Hepatocyte (in vitro differentiated cells): ENCODE data around the gene PKNOX2. TPM values are rescaled to one million over a fixed set of nuclear protein-coding genes. Genes with fewer than 3 reads are reported as not detected.

Experiments
- DNase-seq: peaks from one replicate; pipeline ENCODE4 v3.0.0-alpha.2; 2016; ENCODE audit warnings: low spot score
- H2AFZ ChIP-seq: fragments of 200-600 bp; sonication (generic); 2 replicates; pipeline ENCODE4 v1.6.0; 2016; ENCODE audit warnings: antibody characterized with exemption, mild to moderate bottlenecking
- H3K27ac ChIP-seq: fragments of 200-600 bp; sonication (generic); 2 replicates; pipeline ENCODE4 v1.5.1; 2016; ENCODE audit warnings: mild to moderate bottlenecking
- H3K27me3 ChIP-seq: fragments of 200-600 bp; sonication (generic); 2 replicates; pipeline ENCODE4 v1.6.1; 2016
- H3K36me3 ChIP-seq: fragments of 200-600 bp; sonication (generic); replicated peaks from 2 replicates; pipeline ENCODE4 v1.5.1; 2016; ENCODE audit warnings: low read depth; ENCODE audit not compliant: insufficient read depth
- H3K4me1 ChIP-seq: fragments of 200-600 bp; sonication (generic); 2 replicates; pipeline ENCODE4 v1.5.1; 2016; ENCODE audit warnings: mild to moderate bottlenecking, moderate library complexity; ENCODE audit not compliant: insufficient read depth
- H3K4me2 ChIP-seq: fragments of 200-600 bp; sonication (generic); 2 replicates; pipeline ENCODE4 v1.6.0; 2016
- H3K4me3 ChIP-seq: fragments of 200-600 bp; sonication (generic); 2 replicates; pipeline ENCODE4 v1.5.1; 2016; ENCODE audit warnings: mild to moderate bottlenecking
- H3K79me2 ChIP-seq: fragments of 200-600 bp; sonication (generic); 2 replicates; pipeline ENCODE4 v1.6.0; 2017; ENCODE audit warnings: mild to moderate bottlenecking
- H3K9me2 ChIP-seq: fragments of 200-600 bp; sonication (generic); replicated peaks from 2 replicates; pipeline ENCODE4 v1.6.0; 2017; ENCODE audit warnings: mild to moderate bottlenecking; ENCODE audit not compliant: insufficient read depth
- H3K9me3 ChIP-seq: fragments of 200-600 bp; sonication (generic); 2 replicates; pipeline ENCODE4 v1.5.1; 2016; ENCODE audit warnings: low read depth, mild to moderate bottlenecking
- H4K20me1 ChIP-seq: fragments of 200-600 bp; sonication (generic); 2 replicates; pipeline ENCODE4 v1.6.0; 2016; ENCODE audit warnings: mild to moderate bottlenecking; ENCODE audit not compliant: insufficient read depth, poor library complexity, severe bottlenecking
- EZH2 ChIP-seq: fragments of 200-600 bp; sonication (generic); IDR thresholded peaks from 2 replicates; pipeline ENCODE4 v1.6.1; 2016; ENCODE audit warnings: antibody characterized with exemption, mild to moderate bottlenecking, borderline replicate concordance
- EZH2phosphoT487 ChIP-seq: fragments of 200-600 bp; sonication (generic); IDR thresholded peaks from one replicate; pipeline ENCODE4 v1.6.1; 2018; ENCODE audit warnings: antibody characterized with exemption, mild to moderate bottlenecking, low read depth, moderate library complexity; ENCODE audit not compliant: unreplicated experiment, severe bottlenecking
- WGBS: methylation state at CpG from one replicate; pipeline ENCODE4 v1.1.6; 2016; ENCODE audit warnings: low lambda C conversion rate; ENCODE audit errors: missing lambda C conversion rate; 5-methylcytosine and 5-hydroxymethylcytosine counted together
- polyA plus RNA-seq: library from polyadenylated mRNA; unstranded; fragments of >200 nt; fragmentation: Nextera tagmentation; extraction: Ambion mirVana; gene quantifications from 2 replicates; pipeline ENCODE4 v1.2.1, GENCODE V29; 2016
- total RNA-seq: library from RNA; depleted of rRNA; stranded (reverse); fragments of >200 nt; gene quantifications from 2 replicates; pipeline ENCODE4 v1.2.3, GENCODE V29; 2014
- TF ChIP-seq, protein P1 (sequence below): fragments of 200-600 bp; sonication (generic); IDR thresholded peaks from 2 replicates; pipeline ENCODE4 v1.5.1; 2016; ENCODE audit warnings: antibody characterized with exemption, mild to moderate bottlenecking; ENCODE audit not compliant: poor library complexity

Gene PKNOX2
- total and polyA plus RNA-seq, 2 experiments from 2014 or later: 3.0 to 3.1 TPM

DNA sequence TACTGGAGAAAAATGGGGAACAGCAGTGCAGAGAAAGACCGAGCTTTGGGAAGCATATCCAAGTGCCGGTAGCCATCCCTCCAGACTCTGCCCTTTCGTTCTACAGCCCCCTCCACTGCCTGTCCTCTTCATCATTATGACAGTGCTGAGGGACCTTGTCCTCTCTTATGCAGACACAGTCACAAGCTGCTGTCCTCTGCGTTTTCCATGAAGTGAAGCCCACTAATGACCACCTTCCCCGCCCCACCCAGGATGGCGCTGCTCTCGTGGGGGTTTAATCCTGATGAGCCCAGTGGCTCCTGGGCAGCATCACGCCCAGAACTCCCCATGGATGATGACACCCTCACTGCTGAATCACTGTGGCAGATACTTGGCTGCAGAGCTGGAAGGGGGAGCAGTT, 157.7 kb downstream of the PKNOX2 start:
- no peak overlapping the region for H2AFZ ChIP-seq
- TF ChIP-seq, protein P1, sequence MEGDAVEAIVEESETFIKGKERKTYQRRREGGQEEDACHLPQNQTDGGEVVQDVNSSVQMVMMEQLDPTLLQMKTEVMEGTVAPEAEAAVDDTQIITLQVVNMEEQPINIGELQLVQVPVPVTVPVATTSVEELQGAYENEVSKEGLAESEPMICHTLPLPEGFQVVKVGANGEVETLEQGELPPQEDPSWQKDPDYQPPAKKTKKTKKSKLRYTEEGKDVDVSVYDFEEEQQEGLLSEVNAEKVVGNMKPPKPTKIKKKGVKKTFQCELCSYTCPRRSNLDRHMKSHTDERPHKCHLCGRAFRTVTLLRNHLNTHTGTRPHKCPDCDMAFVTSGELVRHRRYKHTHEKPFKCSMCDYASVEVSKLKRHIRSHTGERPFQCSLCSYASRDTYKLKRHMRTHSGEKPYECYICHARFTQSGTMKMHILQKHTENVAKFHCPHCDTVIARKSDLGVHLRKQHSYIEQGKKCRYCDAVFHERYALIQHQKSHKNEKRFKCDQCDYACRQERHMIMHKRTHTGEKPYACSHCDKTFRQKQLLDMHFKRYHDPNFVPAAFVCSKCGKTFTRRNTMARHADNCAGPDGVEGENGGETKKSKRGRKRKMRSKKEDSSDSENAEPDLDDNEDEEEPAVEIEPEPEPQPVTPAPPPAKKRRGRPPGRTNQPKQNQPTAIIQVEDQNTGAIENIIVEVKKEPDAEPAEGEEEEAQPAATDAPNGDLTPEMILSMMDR: no peak
- TF ChIP-seq EZH2phosphoT487 (no peak), EZH2 (no peak)
- DNase-seq: no peak
- H3K79me2 ChIP-seq: no peaks in the 10 kb centered on the region
- 86% methylated on average over 8 of the region's 8 CpGs for WGBS
- H3K36me3 ChIP-seq: no peaks in the 10 kb centered on the region
- H3K27me3 ChIP-seq: no peaks in the 10 kb centered on the region
- H3K4me3 ChIP-seq: no peak overlapping the region
- H3K27ac ChIP-seq: no peak overlapping the region
- no peaks in the 10 kb centered on the region for H3K9me2 ChIP-seq
- H3K4me1 ChIP-seq: no peaks in the 10 kb centered on the region
- H3K4me2 ChIP-seq: no peak overlapping the region
- no peaks in the 10 kb centered on the region for H3K9me3 ChIP-seq
- H4K20me1 ChIP-seq: no peaks in the 10 kb centered on the region

DNA sequence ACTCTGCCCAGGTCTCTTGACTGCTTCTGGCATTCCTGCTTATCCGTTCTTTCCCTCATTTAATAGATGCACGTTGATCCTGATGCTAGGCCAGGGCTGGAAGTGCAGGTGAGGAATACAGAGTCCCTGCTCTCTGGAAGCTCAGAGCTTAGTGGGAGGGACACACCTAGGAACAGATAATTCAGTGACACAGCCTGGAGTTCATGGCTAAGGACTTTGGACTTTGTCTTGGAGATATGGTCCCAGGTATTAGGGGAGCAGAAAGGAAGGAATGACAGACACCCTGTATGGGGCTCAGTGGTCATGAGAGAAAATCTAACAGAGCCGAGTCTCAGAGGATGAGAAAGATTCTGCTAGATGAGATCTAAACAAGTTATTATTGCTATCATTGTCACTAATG, 160.6 kb downstream of the PKNOX2 start:
- no peaks in the 10 kb centered on the region for H3K27me3 ChIP-seq
- no peaks in the 10 kb centered on the region for H3K4me1 ChIP-seq
- H3K4me3 ChIP-seq: no peak overlapping the region
- no peak for DNase-seq
- H2AFZ ChIP-seq: no peak overlapping the region
- H3K4me2 ChIP-seq: no peak overlapping the region
- H4K20me1 ChIP-seq: no peaks in the 10 kb centered on the region
- no peak overlapping the region for H3K27ac ChIP-seq
- 62% methylated on average over 3 of the region's 3 CpGs for WGBS
- no peaks in the 10 kb centered on the region for H3K9me2 ChIP-seq
- TF ChIP-seq, protein P1: no peak
- TF ChIP-seq EZH2phosphoT487 (no peak), EZH2 (no peak)
- no peaks in the 10 kb centered on the region for H3K9me3 ChIP-seq
- no peaks in the 10 kb centered on the region for H3K79me2 ChIP-seq
- no peaks in the 10 kb centered on the region for H3K36me3 ChIP-seq

DNA sequence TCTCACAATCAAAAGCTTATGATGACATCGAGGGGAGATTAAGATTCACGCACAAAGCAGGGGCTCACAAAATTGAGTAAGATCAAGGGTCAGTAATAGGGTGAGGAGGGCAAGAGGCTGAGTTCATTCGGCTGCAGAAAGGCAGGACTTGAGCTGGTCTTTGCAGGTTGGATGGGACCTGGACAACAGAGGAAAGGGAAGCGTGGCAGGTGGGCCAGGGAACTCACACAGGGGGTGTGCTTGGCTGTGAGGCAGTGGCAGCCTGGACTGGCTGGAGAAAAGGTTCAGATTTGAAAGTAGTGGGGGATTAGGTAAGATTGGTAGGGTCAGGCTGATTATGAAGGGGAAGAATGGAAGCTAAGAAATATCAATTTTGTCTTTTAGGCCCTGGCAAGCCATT, 161.6 kb downstream of the PKNOX2 start:
- no peaks in the 10 kb centered on the region for H3K4me1 ChIP-seq
- H3K79me2 ChIP-seq: no peaks in the 10 kb centered on the region
- H3K4me3 ChIP-seq: no peak overlapping the region
- WGBS: 90% methylated on average over 4 of the region's 4 CpGs
- TF ChIP-seq, protein P1: no peak
- TF ChIP-seq EZH2phosphoT487 (no peak), EZH2 (no peak)
- H3K9me2 ChIP-seq: no peaks in the 10 kb centered on the region
- no peak for DNase-seq
- no peaks in the 10 kb centered on the region for H3K36me3 ChIP-seq
- H3K9me3 ChIP-seq: no peaks in the 10 kb centered on the region
- H3K27ac ChIP-seq: no peak overlapping the region
- no peaks in the 10 kb centered on the region for H4K20me1 ChIP-seq
- no peak overlapping the region for H3K4me2 ChIP-seq
- no peak overlapping the region for H2AFZ ChIP-seq
- no peaks in the 10 kb centered on the region for H3K27me3 ChIP-seq
